HG03521 (cell line): ENCODE measurements around the gene CENPN.

Experiments used
- ATAC-seq: cut with Tn5 transposase; IDR thresholded peaks from one replicate; pipeline ENCODE4 v1.9.1; 2021; ENCODE audit warnings: mild to moderate bottlenecking, moderate library complexity; ENCODE audit not compliant: unreplicated experiment

Gene CENPN

GRCh38 chr16:80991792-80992430 lies 15.1 kb upstream of the CENPN start:
- no peak for ATAC-seq

GRCh38 chr16:80992676-80993293 lies 14.2 kb upstream of the CENPN start:
- ATAC-seq = no peak

GRCh38 chr16:80993307-80993706 lies 13.7 kb upstream of the CENPN start:
- no peak for ATAC-seq

GRCh38 chr16:80993834-80994233 lies 13.2 kb upstream of the CENPN start:
- ATAC-seq = no peak

GRCh38 chr16:80994451-80994850 lies 12.6 kb upstream of the CENPN start:
- ATAC-seq = no peak

- peak; percentile 14 for ATAC-seq
Observed at GRCh38 chr16:80996688-80997138, 10.3 kb upstream of the CENPN start.

GRCh38 chr16:80997139-80997798 lies 9.7 kb upstream of the CENPN start:
- peak; percentile 62 for ATAC-seq

GRCh38 chr16:80997964-80998620 lies 8.9 kb upstream of the CENPN start:
- ATAC-seq = no peak

- ATAC-seq = no peak
Observed at GRCh38 chr16:81000873-81001272, 6.1 kb upstream of the CENPN start.

- ATAC-seq = no peak
Observed at GRCh38 chr16:81001330-81001729, 5.7 kb upstream of the CENPN start.

- no peak for ATAC-seq
Observed at GRCh38 chr16:81003064-81003463, 4.0 kb upstream of the CENPN start.

GRCh38 chr16:81003610-81004460 lies 3.2 kb upstream of the CENPN start:
- no peak for ATAC-seq

- ATAC-seq = no peak
Observed at GRCh38 chr16:81004646-81005353, 2.2 kb upstream of the CENPN start.

- ATAC-seq = no peak
Observed at GRCh38 chr16:81005610-81006161, 1.3 kb upstream of the CENPN start.

- ATAC-seq = peak; percentile 26
Observed at GRCh38 chr16:81006211-81006812, 702 bp upstream of the CENPN start.

- ATAC-seq = no peak
Observed at GRCh38 chr16:81008505-81008789, 1.4 kb downstream of the CENPN start.

GRCh38 chr16:81012974-81013373 lies 6.0 kb downstream of the CENPN start:
- ATAC-seq = no peak

GRCh38 chr16:81014672-81015071 lies 7.7 kb downstream of the CENPN start:
- no peak for ATAC-seq

GRCh38 chr16:81018496-81018895 lies 11.5 kb downstream of the CENPN start:
- no peak for ATAC-seq

- ATAC-seq = no peak
Observed at GRCh38 chr16:81026429-81026828, 19.4 kb downstream of the CENPN start.
